Measurements from ENCODE around the gene CXCL5.

CXCL5 gene

GRCh38 chr4:73998040-73999011, at the start of gene CXCL5:
CXCL5 (minus strand) TSS chr4:73998677; CDS start chr4:73998581, 96 bp downstream.
- no peak for DNase-seq

GRCh38 chr4:74047152-74047551, 48.7 kb upstream of the CXCL5 start:
- DNase-seq = no peak

DNA sequence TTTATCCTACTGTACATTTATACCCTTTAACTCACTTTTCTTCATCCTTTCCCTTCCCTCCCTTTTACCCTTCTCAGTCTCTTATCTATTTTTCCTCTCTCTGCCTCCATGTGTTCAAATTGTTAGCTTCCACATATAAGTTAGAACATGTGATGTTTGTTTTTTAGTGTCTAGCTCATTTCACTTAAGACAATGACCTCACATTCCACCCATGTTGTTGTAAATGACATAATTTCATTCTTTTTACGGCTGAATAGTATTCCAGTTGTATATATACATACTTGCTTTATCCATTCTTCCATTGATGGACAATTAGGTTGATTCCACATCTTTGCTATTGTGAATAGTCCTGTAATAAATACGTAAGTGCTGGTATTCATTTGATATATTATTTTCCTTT, 47.3 kb upstream of the CXCL5 start:
- no peak for DNase-seq

GRCh38 chr4:74045247-74045646, 46.8 kb upstream of the CXCL5 start:
- no peak for DNase-seq

GRCh38 chr4:74044677-74045076, 46.2 kb upstream of the CXCL5 start:
- DNase-seq = no peak

DNA sequence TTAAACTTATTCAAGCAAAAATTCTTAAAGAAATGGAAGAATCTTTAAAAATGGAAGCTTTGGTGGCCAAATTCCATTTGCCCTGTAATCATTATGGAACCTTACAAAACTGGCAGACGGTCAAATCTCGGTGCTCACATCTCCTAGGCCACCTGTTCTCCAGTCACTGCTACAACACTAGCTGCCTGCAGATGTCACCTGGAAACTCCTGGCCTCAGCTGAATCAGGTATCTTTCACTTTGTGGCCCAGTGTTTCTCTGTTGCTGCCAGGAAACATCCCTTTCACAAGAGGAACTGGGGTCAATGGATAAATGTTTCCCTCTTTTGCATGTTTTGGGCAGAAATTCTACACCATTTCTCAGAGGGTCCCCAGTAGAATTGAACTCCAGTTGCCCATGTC, 44.2 kb upstream of the CXCL5 start:
- DNase-seq = no peak

DNA sequence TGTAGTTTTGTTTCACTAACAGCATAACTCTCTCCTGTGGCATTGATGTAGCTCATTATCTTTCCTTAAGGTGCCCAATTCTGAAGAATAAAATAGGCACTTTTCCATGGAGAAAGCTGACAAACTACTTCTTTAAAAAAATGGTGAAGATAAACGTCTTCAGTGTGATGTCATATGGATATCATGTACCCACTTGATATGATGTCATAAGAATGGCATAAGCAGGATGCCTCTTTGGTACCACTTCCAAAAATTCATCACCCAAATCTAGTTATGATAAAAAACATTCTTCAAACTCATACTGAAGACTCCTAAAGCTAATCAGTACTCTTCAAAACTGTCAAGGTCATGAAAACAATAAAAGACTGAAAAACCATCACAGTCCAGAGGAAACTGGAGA, 42.9 kb upstream of the CXCL5 start:
- no peak for DNase-seq

- no peak for DNase-seq
These were observed 40.9 kb upstream of the CXCL5 start for GRCh38 chr4:74039315-74039763.

DNA sequence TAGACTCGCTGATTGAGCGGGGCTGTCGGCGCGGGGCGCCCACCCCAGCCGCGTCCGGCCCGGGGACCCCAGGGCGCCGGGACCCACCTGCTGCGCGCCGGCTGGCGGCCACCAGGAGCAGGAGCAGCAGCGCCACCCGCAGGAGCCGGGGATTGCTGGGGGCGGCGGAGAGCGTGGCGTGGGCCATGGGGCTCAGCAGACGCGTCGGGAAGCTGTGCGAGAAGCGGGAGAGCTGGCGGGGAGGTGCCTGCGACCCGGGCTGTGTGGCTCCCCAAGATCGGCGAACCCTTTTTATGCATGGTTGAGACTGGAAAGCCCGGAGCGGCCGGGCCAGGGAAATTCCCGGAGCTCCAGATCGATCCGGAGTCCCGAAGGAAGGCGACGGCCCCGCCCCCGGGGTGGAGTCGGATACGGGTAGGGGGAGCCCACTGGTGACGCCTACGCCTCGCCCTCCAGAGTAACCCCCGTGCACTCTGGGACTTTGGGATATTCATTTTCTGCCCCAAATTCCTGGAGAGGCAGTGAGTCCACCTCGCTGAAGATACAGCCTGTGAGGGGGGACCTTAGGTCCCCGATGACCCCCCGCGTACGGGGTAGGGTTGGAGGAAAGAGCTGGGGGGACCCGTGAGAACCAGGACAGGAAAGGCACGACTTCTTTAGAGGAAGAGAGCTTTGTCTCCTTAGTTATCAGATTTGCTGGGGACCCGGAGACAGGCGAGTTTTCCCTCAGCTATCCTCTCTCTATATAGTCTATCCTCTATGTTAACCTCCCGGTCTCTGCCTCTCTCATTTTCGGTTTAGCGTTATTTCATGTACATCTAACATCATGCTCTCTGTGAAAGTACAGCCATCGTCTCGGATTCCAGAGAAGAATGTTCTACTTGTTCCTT, 40.2 kb upstream of the CXCL5 start, which contains the start of gene CXCL3:
Gene CXCL3 (minus strand): TSS at position 265 of the 890 bp plus-strand sequence. CDS start 78 bp downstream, at position 187.
- peak in 1 of 2 donors; percentile 3 for DNase-seq

DNA sequence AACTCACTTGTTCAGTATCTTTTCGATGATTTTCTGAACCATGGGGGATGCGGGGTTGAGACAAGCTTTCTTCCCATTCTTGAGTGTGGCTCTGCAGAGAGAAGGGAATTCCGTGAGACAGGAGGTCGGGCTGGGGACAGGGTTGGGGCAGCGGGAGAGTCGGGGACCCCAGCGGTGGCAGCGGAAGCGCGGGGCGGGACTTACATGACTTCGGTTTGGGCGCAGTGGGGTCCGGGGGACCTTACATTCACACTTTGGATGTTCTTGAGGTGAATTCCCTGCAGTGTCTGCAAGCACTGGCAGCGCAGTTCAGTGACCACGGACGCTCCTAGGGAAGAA, 39.6 kb upstream of the CXCL5 start:
- no peak for DNase-seq

DNA sequence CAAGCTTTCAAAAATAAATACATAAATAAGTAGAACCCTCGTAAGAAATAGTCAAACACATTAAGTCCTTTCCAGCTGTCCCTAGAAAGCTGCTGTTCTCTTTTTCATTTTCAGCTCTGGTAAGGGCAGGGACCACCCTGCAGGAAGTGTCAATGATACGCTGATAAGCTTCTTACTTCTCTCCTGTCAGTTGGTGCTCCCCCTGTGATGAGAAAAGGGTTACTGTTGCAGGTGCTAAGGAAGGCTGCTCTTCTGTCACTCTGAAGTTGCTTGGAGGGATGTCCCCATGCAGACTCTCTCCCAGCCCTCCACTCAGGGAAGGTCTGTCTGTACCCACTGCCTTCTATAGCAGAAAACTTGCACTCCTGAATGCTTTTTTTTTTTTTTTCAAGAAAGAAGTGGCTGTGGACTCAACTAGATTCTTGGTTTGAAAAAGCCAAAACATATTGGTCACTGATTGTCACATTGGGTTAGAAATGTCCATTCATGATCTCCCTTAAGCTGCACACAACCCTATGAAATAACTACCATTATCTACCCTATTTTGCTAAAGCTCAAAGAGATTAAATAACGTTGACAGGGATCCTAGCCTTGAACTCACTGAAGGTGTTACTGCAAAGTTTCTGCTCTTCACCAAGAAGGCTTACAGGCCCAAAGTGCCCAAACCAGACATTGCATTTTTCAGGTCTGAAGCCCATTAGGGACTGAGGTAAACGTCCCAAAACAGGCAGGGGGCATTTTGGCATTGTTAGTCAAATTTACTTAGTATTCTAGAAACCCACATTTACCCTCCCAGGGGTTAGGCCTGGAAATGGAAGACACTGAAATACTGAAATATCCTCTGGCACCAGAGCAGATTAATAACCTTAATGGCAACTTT, 38.8 kb upstream of the CXCL5 start:
- DNase-seq = no peak

- DNase-seq = no peak
These were observed 35.3 kb upstream of the CXCL5 start for GRCh38 chr4:74033739-74034138.

GRCh38 chr4:74032064-74032463, 33.6 kb upstream of the CXCL5 start:
- no peak for DNase-seq

DNA sequence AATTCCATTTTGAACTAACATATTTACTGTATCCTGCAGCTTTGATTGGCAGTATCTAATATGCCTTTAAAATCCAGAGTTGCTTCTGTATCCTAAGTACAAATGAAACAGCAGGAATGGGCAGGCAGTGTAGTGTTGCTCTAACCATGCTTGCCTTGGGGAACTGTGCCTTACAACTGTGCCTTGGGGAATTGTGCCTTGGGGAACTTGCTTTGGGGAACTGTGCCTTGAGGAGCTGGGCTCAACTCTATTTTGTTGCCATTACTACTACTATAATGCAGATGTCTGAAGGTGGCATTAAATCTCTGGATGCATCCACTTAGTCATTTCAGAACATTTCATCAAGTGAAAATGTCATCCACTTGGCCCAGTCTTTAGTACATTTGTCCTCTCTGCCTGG, 33.1 kb upstream of the CXCL5 start:
- no peak for DNase-seq

- no peak for DNase-seq
These were observed 31.8 kb upstream of the CXCL5 start for GRCh38 chr4:74030285-74030684.

- no peak for DNase-seq
These were observed 30.0 kb upstream of the CXCL5 start for GRCh38 chr4:74028504-74028903.

- no peak for DNase-seq
These were observed 25.2 kb upstream of the CXCL5 start for GRCh38 chr4:74023709-74024108.

GRCh38 chr4:74021601-74022000, 23.1 kb upstream of the CXCL5 start:
- DNase-seq = no peak

DNA sequence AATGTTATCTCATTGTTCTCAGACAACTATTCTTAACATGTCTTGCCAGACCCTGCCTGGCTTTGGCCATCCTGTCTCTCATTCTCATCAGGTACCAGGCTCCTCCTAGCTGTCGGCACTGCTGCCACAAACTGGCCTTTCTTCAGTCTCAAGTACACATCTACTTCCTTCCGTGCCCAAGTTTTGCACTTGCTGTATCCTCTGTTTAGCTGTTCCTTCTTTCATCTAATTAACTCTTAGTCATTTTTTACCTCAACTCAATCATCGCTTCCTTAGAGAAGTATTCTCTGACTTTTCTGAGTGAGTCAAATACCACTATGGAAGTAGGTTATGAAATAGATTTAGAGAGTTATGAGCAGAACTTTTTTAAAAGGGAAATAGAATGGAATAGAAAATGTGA, 20.3 kb upstream of the CXCL5 start:
- peak in 1 of 2 donors; percentile 5 for DNase-seq

DNA sequence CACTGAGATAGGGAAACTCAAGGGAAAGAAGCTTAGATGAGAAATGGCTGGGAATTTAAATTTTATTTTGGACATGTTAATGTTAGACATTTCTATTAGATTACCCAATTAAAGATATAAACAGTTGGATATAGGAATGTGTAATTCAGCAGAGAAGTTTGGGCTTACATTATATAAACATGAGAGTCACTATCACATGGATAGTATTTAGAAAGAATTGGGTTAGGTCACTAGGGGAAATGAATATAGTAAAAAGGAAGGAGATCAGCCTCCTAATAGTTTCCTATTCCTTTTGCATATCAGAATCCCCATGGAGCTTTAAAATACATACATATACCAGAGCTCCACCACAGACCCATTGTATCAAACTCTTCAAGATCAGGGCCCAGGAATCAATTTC, 19.6 kb upstream of the CXCL5 start:
- DNase-seq = no peak

DNA sequence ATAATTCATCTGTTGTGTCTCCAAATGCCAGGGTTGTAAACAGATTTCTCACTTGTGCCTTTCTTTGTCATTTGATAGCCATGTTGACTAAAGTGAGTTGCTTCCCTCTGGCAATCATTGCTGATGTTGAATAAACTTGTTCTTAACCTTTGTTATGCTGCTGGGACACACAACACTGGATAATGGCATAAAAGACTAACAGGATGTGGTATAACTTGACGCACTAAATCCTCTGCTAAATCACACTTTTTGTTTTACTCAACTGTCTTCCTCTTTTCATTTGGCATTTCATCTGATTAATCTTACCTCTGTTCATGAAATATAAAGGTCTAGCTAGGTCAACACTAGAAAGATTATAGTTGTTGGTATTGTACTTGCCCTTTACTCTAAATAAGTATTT, 17.6 kb upstream of the CXCL5 start:
- no peak for DNase-seq

- DNase-seq = no peak
These were observed 16.8 kb upstream of the CXCL5 start for GRCh38 chr4:74015126-74015780.

Measured in CD4-positive, alpha-beta T cell treated with Interferon alpha-2 for 1 hour (primary cell).